ENCODE data around the gene AHCTF1.
"Not testable (repeated sequence)": the region's sequence is repeated elsewhere in the genome, so short reads cannot be mapped to it uniquely, and the experiment has no call there.

The AHCTF1 gene

DNA sequence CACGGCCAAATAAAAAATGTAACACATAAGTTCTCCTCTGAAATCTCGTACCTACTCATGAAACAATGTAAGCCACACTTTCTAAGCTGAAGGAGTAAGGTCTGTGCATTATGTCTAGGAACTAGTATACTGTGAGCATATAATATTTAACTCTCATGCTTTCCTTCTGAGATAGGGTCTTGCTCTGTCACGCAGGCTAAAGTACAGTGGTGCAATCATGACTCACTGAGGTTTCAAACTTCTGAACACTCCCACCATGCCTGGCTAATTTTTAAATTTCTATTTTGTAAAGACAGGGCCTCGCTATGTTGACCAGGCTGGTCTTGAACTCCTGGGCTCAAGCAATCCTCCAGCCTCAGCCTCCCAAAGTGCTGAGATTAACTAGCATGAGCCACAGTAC lies 71.3 kb downstream of the AHCTF1 start:
- Histone ChIP-seq H3K4me3 (ENCODE audit: low read length) (no peak overlapping the region), H3K4me1 (ENCODE audit: control insufficient read depth, insufficient read depth, low read length) (no peaks in the 10 kb centered on the region), H3K36me3 (ENCODE audit: control insufficient read depth, insufficient read depth, low read length) (peaks cover 6% of the 10 kb centered on the region), H3K9ac (ENCODE audit: low read length) (no peak overlapping the region), H3K27me3 (ENCODE audit: control insufficient read depth, insufficient read depth, low read length) (no peaks in the 10 kb centered on the region), H3K9me3 (ENCODE audit: control insufficient read depth, low read length) (no peaks in the 10 kb centered on the region)

DNA sequence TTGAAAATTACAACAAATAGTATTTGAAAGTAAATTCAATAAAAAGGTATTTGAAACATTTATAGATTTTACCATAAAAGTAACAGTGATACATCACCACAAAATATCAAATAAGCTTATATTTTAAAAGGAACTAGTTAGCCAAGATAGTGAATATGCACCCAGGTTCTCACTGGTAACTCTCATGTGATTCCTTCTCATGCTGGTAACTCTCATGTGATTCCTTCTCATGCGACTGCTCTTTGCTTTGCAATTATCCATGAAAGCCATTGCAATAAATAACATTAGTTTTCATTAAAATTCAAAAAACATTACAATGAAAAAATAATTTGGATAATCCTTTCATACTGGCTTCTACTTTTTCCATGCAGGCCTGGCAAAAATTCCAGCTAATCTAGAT lies 75.4 kb downstream of the AHCTF1 start:
- no peaks in the 10 kb centered on the region for H3K27me3 ChIP-seq (ENCODE audit: control insufficient read depth, insufficient read depth, low read length)
- no peak overlapping the region for H3K9ac ChIP-seq (ENCODE audit: low read length)
- H3K9me3 ChIP-seq (ENCODE audit: control insufficient read depth, low read length) = no peaks in the 10 kb centered on the region
- peaks cover 4% of the 10 kb centered on the region for H3K36me3 ChIP-seq (ENCODE audit: control insufficient read depth, insufficient read depth, low read length)
- H3K4me3 ChIP-seq (ENCODE audit: low read length) = no peak overlapping the region
- no peaks in the 10 kb centered on the region for H3K4me1 ChIP-seq (ENCODE audit: control insufficient read depth, insufficient read depth, low read length)

DNA sequence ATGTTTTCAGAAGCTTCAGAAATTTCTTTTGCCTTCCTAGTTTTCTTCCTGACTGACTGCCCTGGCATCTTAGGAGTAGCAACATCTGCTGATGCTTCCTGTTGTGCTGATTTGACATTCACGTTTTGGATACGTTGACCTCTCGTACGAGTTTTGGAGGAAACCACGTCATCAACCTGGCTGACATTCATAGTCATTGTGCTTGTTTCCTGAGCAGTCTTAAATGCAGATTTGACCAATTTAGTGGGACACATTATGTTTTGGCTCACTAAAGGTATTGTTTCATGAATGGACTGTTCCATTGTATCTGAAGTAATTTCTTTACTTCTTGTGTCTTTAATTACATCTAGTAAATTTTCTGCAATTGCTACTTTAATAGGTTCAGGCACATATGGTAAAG lies 81.1 kb downstream of the AHCTF1 start:
- H3K9me3 ChIP-seq (ENCODE audit: control insufficient read depth, low read length); H3K36me3 ChIP-seq (ENCODE audit: control insufficient read depth, insufficient read depth, low read length); H3K4me3 ChIP-seq (ENCODE audit: low read length); H3K9ac ChIP-seq (ENCODE audit: low read length); H3K4me1 ChIP-seq (ENCODE audit: control insufficient read depth, insufficient read depth, low read length); H3K27me3 ChIP-seq (ENCODE audit: control insufficient read depth, insufficient read depth, low read length): not testable (repeated sequence)

DNA sequence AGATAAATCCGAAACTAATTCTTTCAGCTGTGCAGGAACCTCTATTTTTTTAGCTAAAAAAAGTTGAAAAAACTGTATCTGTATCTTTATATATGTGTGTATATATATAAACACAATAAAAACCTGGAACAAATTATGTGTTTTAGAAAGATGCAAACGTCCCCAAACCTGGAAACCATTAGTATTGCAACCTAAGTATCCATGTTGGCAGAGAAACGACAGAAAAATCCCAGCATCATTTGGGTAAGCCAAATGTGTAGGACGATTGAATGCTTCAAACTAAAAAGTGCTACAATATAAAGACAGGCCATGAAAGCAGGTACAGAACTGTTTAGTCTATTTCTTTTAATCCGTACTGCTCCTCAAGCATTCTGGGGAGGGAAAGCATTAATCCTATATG lies 87.9 kb downstream of the AHCTF1 start:
- H3K27me3 ChIP-seq (ENCODE audit: control insufficient read depth, insufficient read depth, low read length) = no peaks in the 10 kb centered on the region
- H3K4me1 ChIP-seq (ENCODE audit: control insufficient read depth, insufficient read depth, low read length) = no peaks in the 10 kb centered on the region
- no peaks in the 10 kb centered on the region for H3K9me3 ChIP-seq (ENCODE audit: control insufficient read depth, low read length)
- no peak overlapping the region for H3K4me3 ChIP-seq (ENCODE audit: low read length)
- no peaks in the 10 kb centered on the region for H3K36me3 ChIP-seq (ENCODE audit: control insufficient read depth, insufficient read depth, low read length)
- H3K9ac ChIP-seq (ENCODE audit: low read length) = no peak overlapping the region

DNA sequence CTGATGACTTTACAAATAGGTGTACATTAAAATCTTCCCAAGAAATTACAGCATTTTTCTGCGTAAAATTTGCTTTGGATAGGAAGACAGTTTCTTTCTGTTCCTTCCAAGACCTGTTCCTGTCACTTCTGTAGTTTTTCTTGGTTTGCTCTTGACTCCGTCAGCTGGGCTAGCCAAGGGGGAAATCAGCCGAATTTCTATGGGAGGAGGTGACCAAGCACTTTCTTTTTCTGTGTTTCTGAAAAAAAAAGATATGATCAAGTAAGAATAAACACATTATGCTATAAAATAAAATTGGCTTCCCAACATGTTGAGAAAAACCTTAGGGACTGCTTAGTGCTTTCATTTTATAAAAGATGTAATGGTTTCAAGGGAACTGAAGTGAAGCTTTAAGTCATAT lies 91.0 kb downstream of the AHCTF1 start:
- not testable (repeated sequence) for H3K27me3 ChIP-seq (ENCODE audit: control insufficient read depth, insufficient read depth, low read length); H3K4me3 ChIP-seq (ENCODE audit: low read length); H3K36me3 ChIP-seq (ENCODE audit: control insufficient read depth, insufficient read depth, low read length); H3K9ac ChIP-seq (ENCODE audit: low read length); H3K9me3 ChIP-seq (ENCODE audit: control insufficient read depth, low read length); H3K4me1 ChIP-seq (ENCODE audit: control insufficient read depth, insufficient read depth, low read length)

DNA sequence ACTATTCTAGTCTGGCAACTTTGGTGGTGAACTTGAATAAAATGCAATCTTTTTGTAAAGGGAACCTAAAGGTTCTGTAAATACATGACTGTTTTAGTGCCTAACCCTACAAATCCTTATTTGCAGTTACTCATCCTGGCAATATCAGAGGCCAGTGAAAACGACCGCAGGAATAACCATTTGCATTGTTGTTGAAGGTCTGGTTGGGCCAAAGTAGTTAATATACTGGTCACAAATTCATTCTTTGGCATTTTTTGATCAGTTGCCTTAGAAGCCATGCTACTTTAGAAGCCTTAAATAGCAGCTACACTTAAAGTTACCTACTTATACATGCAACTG lies 93.7 kb downstream of the AHCTF1 start:
- H3K36me3 ChIP-seq (ENCODE audit: control insufficient read depth, insufficient read depth, low read length) = no peaks in the 10 kb centered on the region
- H3K4me1 ChIP-seq (ENCODE audit: control insufficient read depth, insufficient read depth, low read length) = no peaks in the 10 kb centered on the region
- no peak overlapping the region for H3K4me3 ChIP-seq (ENCODE audit: low read length)
- peaks cover 3% of the 10 kb centered on the region for H3K27me3 ChIP-seq (ENCODE audit: control insufficient read depth, insufficient read depth, low read length)
- H3K9ac ChIP-seq (ENCODE audit: low read length) = no peak overlapping the region
- H3K9me3 ChIP-seq (ENCODE audit: control insufficient read depth, low read length) = no peaks in the 10 kb centered on the region

DNA sequence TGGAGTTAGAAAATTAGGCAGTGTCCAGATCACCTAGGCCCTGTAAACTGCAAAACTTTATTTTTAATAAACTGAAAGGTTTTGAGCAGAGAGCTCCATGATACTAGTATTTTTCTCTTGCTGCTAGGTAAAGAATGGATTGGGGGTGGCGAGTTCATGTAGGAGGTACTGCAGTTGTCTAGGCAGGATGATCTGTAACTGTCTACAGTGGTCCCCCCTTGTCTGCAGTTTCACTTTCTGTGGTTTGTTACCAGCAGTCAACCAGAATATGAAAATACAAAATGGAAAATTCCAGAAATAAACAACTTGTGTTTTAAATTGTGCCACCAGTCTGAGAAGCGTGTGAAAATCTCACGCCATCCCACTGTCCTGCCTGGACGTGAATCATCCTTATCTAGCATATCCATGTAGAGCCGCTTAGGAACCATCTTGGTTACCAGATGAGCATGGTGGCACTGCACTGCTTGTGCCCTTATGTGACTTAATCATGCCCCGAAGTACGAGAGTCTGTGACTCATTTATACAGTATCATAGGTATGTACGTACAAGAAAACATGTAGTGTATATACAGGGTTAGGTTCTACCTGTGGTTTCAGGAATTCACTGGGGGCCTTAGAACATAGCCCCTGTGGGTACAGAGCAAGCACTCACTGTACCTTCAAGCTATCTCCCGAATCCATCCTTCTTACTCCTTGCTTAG lies 94.2 kb downstream of the AHCTF1 start:
- Histone ChIP-seq H3K9ac (ENCODE audit: low read length) (no peak overlapping the region), H3K9me3 (ENCODE audit: control insufficient read depth, low read length) (no peaks in the 10 kb centered on the region), H3K27me3 (ENCODE audit: control insufficient read depth, insufficient read depth, low read length) (peaks cover 3% of the 10 kb centered on the region), H3K4me1 (ENCODE audit: control insufficient read depth, insufficient read depth, low read length) (no peaks in the 10 kb centered on the region), H3K36me3 (ENCODE audit: control insufficient read depth, insufficient read depth, low read length) (no peaks in the 10 kb centered on the region), H3K4me3 (ENCODE audit: low read length) (no peak overlapping the region)

DNA sequence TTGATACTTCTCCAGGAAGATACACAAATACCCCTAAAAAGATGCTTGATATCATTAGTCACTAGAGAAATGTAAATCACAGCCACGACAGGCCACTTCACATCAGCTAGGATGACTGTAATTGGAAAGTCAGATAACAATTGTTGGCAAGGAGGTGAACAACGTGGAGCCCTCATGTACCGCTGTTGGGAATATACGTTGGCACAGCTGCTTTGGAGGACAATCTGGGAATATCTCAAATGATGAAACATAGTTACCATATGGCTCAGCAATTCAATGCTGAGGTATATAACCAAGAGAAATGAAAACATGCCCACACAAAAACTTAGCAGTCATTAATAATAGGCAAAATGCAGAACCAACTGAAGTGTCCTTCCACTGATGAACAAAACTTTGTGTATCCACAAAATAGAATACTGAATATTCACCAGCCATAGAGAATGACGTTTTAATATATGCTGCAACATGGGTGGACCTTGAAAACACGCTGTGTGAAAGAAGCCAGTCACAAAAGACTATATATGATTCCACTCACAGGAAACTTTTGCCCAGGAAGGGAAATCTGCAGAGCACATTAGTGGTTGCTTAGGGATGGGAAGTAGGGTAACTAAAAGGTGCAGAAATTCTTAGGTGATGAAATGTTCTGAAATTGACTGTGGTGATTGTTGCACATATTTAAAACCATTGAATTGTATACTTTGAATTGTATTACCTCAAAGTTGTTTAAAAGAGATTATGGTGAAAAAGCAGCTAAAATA lies 95.4 kb downstream of the AHCTF1 start:
- Histone ChIP-seq H3K27me3 (ENCODE audit: control insufficient read depth, insufficient read depth, low read length) (peaks cover 3% of the 10 kb centered on the region), H3K4me1 (ENCODE audit: control insufficient read depth, insufficient read depth, low read length) (no peaks in the 10 kb centered on the region), H3K4me3 (ENCODE audit: low read length) (no peak overlapping the region), H3K9ac (ENCODE audit: low read length) (no peak overlapping the region), H3K9me3 (ENCODE audit: control insufficient read depth, low read length) (no peaks in the 10 kb centered on the region), H3K36me3 (ENCODE audit: control insufficient read depth, insufficient read depth, low read length) (no peaks in the 10 kb centered on the region)

DNA sequence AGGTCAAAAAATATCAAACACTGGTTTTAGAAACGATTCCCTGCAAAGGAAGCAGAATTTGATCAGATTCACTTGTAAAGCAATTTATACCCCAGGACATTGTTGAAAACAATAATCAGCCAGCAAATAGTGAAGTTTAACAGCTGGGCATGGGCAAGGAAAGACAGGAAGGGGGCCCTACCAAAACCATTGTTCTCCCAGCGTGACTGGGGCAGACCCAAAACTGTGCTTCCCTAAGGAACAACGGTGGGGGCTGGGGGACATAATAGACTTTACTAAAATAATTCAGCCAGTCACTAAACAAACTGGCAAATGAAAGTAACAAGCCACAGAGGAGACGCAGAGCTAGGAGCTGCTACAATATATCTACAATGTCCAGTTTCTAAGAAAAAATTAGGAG lies 100.2 kb downstream of the AHCTF1 start:
- peaks cover 3% of the 10 kb centered on the region for H3K27me3 ChIP-seq (ENCODE audit: control insufficient read depth, insufficient read depth, low read length)
- no peak overlapping the region for H3K9ac ChIP-seq (ENCODE audit: low read length)
- no peaks in the 10 kb centered on the region for H3K9me3 ChIP-seq (ENCODE audit: control insufficient read depth, low read length)
- H3K4me1 ChIP-seq (ENCODE audit: control insufficient read depth, insufficient read depth, low read length) = no peaks in the 10 kb centered on the region
- H3K36me3 ChIP-seq (ENCODE audit: control insufficient read depth, insufficient read depth, low read length) = no peaks in the 10 kb centered on the region
- no peak overlapping the region for H3K4me3 ChIP-seq (ENCODE audit: low read length)

DNA sequence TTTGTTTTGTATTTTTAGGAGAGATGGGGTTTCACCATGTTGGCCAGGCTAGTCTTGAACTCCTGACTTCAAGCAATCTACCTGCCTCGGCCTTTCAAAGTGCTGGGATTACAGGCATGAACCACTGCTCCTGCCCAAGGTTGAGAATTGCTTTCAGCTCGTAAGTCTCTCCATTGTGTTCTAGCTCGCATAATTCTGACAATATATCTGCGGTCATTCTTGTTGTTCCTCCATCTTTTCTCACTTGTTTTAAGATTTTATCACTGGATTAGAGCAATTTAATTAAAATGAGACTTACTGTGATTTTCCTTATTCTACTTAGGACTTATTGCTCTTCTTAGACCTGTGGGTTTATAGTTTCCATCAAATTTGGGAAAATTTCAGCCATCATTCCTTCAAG lies 102.9 kb downstream of the AHCTF1 start:
- no peaks in the 10 kb centered on the region for H3K36me3 ChIP-seq (ENCODE audit: control insufficient read depth, insufficient read depth, low read length)
- H3K9me3 ChIP-seq (ENCODE audit: control insufficient read depth, low read length) = no peaks in the 10 kb centered on the region
- no peaks in the 10 kb centered on the region for H3K4me1 ChIP-seq (ENCODE audit: control insufficient read depth, insufficient read depth, low read length)
- no peaks in the 10 kb centered on the region for H3K27me3 ChIP-seq (ENCODE audit: control insufficient read depth, insufficient read depth, low read length)
- no peak overlapping the region for H3K9ac ChIP-seq (ENCODE audit: low read length)
- H3K4me3 ChIP-seq (ENCODE audit: low read length) = no peak overlapping the region

DNA sequence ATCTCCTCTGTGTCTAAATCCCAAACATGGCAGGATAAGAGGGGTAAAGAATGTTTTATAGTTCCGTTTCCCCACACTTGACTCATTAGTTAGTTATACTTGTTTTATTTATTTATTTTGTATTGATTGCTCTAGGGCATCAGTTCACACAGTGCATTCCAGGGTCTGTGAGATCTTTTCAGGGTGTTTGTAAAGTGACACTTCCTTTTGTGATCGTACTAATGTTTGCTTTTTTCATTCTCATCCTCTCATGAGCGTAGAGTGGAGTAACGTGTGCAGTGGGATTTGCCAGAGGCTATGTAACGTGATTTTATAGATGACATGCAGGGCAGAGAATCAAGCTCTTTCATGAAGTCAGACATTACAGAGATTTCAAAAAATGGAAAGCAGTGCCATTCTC lies 104.4 kb downstream of the AHCTF1 start:
- Histone ChIP-seq H3K27me3 (ENCODE audit: control insufficient read depth, insufficient read depth, low read length) (no peaks in the 10 kb centered on the region), H3K4me3 (ENCODE audit: low read length) (no peak overlapping the region), H3K9me3 (ENCODE audit: control insufficient read depth, low read length) (no peaks in the 10 kb centered on the region), H3K4me1 (ENCODE audit: control insufficient read depth, insufficient read depth, low read length) (no peaks in the 10 kb centered on the region), H3K36me3 (ENCODE audit: control insufficient read depth, insufficient read depth, low read length) (no peaks in the 10 kb centered on the region), H3K9ac (ENCODE audit: low read length) (no peak overlapping the region)

DNA sequence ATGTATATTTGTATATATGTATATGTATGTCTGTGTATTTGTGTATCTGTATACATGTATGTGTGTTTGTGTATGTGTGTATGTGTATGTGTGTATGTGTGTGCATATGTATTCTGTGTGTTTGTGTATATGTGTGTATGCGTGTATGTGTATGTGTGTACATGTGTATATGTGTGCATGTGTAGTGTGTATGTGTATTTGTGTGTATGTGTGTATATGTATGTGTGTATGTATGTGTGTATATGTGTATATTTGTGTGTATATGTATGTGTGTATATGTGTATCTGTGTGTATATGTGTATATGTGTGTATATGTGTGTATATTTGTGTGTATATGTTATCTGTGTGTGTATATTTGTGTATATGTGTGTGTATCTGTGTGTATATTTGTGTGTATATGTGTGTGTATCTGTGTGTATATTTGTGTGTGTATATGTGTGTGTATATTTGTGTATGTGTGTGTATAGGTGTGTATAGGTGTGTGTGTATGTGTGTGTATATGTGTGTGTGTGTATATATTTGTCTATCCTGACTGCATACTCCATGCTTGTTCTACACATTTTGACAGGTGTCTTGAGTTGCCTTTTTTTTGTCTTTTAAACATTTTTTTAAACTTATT lies 106.1 kb downstream of the AHCTF1 start:
- Histone ChIP-seq H3K4me1 (ENCODE audit: control insufficient read depth, insufficient read depth, low read length) (no peaks in the 10 kb centered on the region), H3K4me3 (ENCODE audit: low read length) (no peak overlapping the region), H3K9ac (ENCODE audit: low read length) (no peak overlapping the region), H3K36me3 (ENCODE audit: control insufficient read depth, insufficient read depth, low read length) (no peaks in the 10 kb centered on the region), H3K9me3 (ENCODE audit: control insufficient read depth, low read length) (no peaks in the 10 kb centered on the region), H3K27me3 (ENCODE audit: control insufficient read depth, insufficient read depth, low read length) (no peaks in the 10 kb centered on the region)

Data from mucosa of stomach (tissue), 1 donor.